ENCODE data around the gene ENAH.

Gene ENAH

GRCh38 chr1:225449261-225449660 lies 203.7 kb downstream of the ENAH start:
- peak; percentile 7 for DNase-seq

- peak; percentile 12 for DNase-seq
Observed at GRCh38 chr1:225448146-225448805, 204.6 kb downstream of the ENAH start.

DNA sequence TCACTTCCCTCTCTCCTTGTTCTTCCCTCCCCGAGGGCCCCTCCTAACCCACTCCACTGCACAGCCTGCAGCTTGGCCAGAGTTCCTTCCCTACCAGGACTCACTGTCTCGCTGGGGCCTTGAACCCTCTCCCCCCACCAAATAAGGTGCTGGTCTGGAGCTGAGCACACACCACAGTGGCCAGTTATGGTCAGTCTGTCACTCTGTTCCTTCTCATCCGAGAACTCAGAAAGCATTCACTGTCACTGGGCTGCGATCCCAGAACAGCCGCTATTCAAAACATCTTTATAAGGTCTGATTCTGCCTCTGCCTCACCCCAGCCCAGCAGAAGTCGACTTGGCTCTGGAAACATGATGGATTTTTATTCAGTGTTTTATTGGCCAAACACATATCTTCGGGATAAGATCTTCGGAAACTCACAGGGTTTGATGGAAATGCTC lies 205.3 kb downstream of the ENAH start:
- no peak for DNase-seq

GRCh38 chr1:225446981-225447615 lies 205.8 kb downstream of the ENAH start:
- peak; percentile 27 for DNase-seq

DNA sequence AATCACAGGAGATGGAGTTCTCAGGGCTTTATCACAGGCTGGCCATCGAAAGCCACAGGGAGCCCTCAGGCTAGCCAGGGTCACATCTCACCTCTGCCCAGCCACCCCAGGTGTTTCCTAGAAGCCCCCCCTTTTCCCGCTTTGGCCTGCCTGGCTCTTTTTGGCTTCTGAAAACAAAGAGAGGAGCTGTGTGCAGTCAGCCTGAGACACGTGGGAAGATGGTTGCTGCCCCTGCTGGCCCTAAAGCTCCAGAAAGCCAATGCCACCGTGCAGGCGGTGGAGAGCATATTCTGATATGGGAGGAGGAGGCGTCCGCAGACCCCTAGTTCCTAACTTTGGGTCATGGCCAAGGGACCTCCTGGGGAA lies 206.3 kb downstream of the ENAH start:
- no peak for DNase-seq

- no peak for DNase-seq
Observed at GRCh38 chr1:225445639-225446594, 207.0 kb downstream of the ENAH start.

- DNase-seq, result no peak
Observed at GRCh38 chr1:225442123-225442505, 210.8 kb downstream of the ENAH start.

GRCh38 chr1:225441314-225442122 lies 211.4 kb downstream of the ENAH start:
- no peak for DNase-seq

DNA sequence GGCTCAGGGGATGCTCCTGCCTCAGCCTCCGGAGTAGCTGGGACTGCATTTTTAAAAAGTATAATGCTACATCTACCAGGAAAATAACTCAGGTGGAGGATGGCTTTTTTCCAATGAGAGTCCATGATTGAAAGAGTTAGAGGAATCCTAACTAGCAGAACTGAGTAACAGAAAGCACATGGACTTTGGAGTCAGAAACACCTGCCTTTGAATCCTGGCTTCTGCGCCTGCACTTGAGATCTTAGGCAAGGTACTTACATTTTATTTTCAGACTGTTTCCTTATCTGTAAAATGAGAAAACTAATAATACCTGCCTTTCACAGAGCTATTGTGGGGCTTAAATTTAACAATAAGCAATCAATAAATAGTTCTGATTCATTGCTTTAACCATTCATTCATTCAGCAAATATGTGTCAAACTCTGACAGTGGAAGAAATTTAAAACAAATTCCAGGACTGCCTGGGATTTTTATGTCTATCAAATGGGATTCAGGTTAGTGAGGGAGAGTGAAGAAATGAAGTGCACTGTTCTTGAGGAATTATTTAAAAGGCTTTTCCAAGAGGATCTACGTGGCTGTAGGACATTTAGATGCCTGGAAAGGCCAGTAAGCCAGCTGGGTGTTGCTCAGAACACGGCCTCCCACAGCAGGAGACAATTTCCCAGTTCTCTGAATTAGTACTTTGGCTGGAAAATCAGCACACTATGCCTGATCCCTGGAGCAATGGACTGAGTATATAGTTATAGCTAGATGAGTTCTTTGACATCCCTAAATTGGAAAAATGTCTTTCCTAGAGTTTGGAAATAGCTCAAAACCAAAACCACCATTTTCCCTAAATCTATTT lies 212.3 kb downstream of the ENAH start:
- no peak for DNase-seq

GRCh38 chr1:225437710-225438437 lies 215.0 kb downstream of the ENAH start:
- DNase-seq, result no peak
